Thyroid gland (tissue), 4 donors: ENCODE measurements around the gene BCAS3.

Source experiments
- CTCF ChIP-seq, 6 experiments: fragments of 200-600 bp in 3 of 6; fragments of 450-650 bp in 3 of 6; sonication (generic) in 3 of 6; IDR thresholded peaks; one replicate each; pipeline ENCODE4 v1.5.1; 2016 to 2019; ENCODE audit warnings: antibody characterized with exemption in 6 of 6, mild to moderate bottlenecking in 2 of 6, inconsistent platforms in 1 of 6, moderate library complexity in 1 of 6
- POLR2A ChIP-seq, 2 donors: fragments of 450-650 bp; IDR thresholded peaks; one replicate each; pipeline ENCODE4 v1.6.1; 2017; ENCODE audit warnings: antibody characterized with exemption in 2 of 2, mild to moderate bottlenecking in 2 of 2, moderate library complexity in 1 of 2

GRCh38 chr17:61238455-61238933 is 560.8 kb downstream of the BCAS3 start:
- TF ChIP-seq CTCF (IDR thresholded peaks at IDR 0.05) = no peak
- TF ChIP-seq POLR2A (IDR thresholded peaks at IDR 0.05) = no peak
